ENCODE measurements around the gene DCAF7.
A peak's percentile ranks its signal among the peaks of the same experiment; 100 is the strongest.

DCAF7 gene

DNA sequence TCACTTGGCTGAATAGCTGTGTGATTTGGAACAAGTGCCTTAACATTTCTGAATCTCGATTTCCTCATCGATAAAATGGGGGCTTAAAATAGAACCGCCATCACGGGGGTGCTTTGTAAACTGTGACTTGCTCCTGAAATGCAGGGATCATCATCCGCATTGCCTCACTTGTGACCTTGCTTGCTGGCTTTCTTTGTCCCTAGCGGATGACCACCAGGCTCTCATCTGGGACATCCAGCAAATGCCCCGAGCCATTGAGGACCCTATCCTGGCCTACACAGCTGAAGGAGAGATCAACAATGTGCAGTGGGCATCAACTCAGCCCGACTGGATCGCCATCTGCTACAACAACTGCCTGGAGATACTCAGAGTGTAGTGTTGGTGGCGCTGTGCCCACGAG lies 38.5 kb downstream of the DCAF7 start:
- no peak for DNase-seq (ENCODE audit: low spot score)

DNA sequence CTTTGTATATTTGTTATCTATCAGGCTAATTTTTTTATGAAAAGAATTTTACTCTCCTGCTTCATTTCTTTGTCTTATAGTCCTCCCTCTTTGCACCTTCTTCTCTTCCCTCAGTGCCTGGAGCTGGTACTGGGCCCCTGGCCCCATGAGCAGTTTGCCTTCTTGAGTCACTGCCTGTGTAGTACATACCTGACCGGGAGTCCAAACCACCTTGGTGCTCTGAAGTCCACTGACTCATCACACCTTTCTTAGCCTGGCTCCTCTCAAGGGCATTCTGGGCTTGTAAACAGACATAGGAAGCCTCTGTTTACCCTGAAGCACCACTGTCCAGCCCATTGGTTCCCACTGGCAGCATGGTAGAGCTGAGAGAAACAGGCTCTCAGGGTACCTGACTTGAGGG lies 39.4 kb downstream of the DCAF7 start:
- no peak for DNase-seq (ENCODE audit: low spot score)

- no peak for DNase-seq (ENCODE audit: low spot score)
Observed at GRCh38 chr17:63592797-63593196, 42.5 kb downstream of the DCAF7 start.

- DNase-seq (ENCODE audit: low spot score), result no peak
Observed at GRCh38 chr17:63595132-63595531, 44.9 kb downstream of the DCAF7 start.

DNA sequence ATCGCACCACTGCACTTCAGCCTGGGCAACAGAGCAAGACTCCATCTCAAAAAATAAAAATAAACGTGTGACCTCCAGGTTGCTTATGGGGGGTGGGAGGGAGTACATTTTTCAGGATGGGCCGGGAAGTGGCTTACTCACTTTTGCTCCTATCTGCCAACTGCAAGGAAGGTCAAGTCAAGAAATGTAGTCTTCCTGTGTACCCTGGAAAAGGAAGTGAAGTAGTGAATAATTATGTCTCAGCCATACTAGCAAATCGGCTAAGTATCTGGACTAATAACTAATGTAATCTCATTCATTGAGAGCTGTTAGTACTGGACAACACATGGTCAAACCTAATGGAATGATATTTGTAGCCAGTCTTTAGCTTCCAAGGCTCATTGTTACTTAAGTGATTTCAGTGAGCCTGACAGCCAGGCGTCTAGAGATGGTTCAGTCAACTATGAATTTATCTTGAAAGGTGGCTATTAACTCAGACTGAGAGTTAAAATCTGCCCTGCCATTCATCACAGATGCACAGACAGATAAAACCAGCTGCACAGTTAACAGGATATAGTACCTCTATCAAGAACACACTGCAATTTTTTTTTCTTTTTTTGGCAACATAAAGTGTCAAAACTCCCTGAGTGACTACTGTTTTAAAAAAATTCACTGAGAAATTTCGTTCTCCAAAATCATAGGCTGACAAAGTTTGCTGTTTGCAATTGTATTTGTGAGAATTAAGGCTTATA lies 46.7 kb downstream of the DCAF7 start:
- peak; percentile 45 for DNase-seq (ENCODE audit: low spot score)

GRCh38 chr17:63598281-63598680 lies 48.0 kb downstream of the DCAF7 start:
- peak; percentile 36 for DNase-seq (ENCODE audit: low spot score)

DNA sequence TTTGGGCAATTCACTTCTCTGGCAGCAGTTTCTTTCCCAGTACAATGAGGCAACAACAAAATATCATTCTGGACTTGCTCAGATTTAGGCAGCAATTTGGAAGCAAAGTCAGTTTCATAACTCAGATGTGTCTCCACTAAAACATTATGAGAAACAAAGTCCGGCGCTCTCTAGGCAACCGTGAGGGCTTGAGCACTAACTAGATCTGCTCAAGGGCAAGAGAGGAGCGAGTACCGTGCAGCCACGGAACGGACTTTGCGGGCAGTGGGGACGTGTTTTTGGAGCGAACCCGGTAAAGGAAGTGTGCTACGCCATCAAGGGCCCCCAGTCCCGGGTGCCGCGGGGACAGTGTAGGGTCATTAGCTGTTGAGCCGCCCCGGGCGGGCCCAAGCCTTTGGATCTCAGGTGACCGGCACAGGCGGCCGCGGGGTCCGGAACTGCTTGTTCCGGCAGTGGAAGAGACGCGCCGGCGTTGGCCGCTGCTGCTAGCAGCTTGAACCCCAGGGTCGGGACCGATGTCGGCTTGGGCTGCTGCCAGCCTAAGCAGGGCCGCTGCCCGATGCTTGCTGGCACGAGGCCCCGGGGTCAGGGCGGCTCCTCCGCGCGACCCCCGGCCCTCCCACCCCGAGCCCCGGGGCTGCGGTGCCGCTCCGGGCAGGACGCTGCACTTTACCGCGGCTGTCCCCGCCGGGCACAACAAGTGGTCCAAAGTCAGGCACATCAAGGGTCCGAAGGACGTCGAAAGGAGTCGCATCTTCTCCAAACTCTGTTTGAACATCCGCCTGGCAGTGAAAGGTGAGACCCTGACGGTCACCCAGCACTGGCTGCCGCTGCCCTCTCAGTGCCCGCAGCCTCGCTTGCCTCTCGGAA lies 50.5 kb downstream of the DCAF7 start, which contains the start of gene TACO1:
Gene TACO1 (plus strand): TSS at position 327 of the 870 bp plus-strand sequence. CDS start 189 bp downstream, at position 516.
- DNase-seq (ENCODE audit: low spot score), result peak; percentile 75

DNA sequence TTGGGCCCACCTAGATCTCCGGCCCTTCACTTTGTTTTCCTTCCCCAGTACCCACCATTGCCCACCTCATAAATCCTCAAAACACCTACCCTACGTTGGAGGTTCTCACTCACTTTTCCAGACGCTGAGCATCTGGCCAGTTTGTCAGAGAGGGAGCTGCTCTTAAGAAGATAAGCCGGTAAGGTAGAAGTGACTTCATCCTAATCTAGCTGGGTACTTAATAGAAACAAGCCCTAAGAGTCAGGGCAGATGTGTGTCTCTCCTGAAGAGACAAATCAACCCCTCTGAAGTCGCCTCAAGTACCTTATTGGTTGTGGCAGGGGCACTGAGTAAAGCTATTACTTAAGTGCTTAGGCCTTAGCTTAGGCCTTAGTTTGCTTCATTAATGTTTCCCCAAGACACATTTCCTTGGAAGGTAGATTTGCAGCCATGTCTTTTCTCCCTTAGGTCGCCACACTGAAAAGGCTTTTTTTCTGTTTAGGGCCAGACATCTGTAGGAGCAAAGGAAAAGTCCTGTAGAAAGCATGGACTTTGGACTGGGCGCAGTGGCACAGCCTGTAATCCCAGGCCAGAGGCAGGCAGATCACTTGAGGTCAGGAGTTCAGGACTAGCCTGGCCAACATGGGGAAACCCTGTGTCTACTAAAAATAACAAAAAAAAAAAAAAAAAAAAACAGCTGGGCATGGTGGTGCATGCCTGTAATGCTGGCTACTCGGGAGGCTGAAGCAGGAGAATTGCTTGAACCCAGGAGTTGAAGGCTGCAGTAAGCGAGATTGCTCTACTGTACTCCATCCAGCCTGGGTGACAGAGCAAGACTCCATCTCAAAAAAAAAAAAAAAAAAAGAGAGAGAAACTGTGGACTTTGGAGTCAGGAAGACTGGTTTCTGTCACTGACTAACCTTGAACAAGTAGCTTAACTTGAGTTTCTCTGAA lies 51.4 kb downstream of the DCAF7 start:
- no peak for DNase-seq (ENCODE audit: low spot score)

DNA sequence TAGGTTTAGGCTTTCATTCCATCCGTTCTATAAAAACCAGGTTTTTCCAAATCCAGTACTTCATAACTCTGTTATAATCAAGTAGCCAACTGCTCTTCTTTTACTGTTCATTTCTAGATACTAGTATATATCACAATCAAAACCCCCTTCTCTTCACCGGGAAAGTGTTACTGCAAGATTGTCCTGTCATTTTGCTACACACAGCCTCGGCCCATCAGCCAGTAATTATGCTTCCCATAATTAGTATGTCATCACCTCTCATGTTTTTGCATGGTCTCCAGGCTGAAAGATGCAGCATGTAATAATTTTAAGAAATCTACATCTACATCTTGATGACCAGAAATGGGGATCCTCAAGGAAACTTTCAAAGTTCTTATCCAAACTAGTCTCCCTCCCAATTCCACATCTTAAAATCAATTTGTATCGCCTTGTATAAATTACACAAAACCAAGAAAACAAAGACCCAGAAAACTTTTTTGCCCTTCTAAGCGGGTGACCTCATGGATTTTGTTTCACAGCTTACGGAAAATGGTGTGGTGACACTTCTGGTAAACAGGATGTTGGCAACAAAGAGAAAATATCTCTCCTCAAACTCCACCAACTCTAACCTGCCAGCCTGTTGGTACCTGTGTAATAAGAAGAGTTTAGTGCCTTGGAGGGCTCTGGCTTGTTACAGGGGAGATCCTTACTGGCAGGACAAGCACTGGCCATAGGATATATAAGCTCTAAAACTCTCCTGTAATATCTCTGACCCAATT lies 59.7 kb downstream of the DCAF7 start:
- DNase-seq (ENCODE audit: low spot score), result peak; percentile 36

GRCh38 chr17:63610854-63611253 lies 60.6 kb downstream of the DCAF7 start:
- no peak for DNase-seq (ENCODE audit: low spot score)

GRCh38 chr17:63611354-63611753 lies 61.1 kb downstream of the DCAF7 start:
- DNase-seq (ENCODE audit: low spot score), result peak; percentile 46

DNA sequence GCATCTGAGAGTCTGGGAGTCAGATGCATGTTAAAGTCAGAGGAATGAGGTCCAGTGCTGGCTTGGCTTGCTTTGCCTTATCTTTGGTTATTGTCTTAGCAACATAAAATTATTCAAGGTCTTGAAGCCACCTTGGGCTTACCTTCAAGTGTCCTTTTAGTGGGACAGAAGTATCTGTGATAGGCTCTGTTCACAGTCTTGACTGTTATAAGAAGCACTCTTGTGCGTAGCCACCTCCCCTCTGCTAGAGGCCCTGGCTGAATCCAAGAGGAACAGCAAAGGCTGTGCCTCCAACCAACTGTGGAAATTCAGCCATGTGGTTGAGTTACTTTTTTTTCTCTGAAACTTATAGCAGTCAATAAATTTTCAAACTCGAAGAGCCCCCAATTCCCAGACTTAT lies 63.4 kb downstream of the DCAF7 start:
- no peak for DNase-seq (ENCODE audit: low spot score)

DNA sequence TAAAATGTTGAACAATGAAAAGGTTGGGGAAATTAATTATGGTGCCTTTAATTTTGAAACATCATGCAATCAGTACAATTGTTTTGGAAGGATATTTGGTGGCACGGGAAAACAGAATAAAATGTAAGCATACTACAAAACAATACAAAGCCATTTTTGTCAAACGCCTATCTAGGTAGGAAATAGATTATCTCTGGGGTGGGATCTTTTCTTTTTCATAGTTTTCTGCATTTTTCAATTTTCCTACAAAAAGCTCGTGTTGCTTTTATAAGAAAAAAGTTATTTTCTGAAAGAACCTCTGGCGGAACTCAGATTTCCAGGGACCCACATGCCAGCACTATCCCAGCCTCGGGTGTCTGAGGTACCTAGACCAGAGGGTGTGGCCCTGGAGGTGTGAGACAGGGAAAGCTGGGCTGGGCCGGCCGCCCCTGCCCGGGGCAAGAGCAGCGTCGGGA lies 71.0 kb downstream of the DCAF7 start:
- DNase-seq (ENCODE audit: low spot score), result no peak

- peak; percentile 99 for DNase-seq (ENCODE audit: low spot score)
Observed at GRCh38 chr17:63621684-63622573, 71.7 kb downstream of the DCAF7 start, which contains the start of gene MAP3K3. Gene MAP3K3, plus strand, starts transcription at chr17:63622417. Its CDS starts 343 bp downstream, at chr17:63622760.

GRCh38 chr17:63622574-63623390 lies 72.5 kb downstream of the DCAF7 start:
- peak; percentile 40 for DNase-seq (ENCODE audit: low spot score)

GRCh38 chr17:63623786-63624530 lies 73.7 kb downstream of the DCAF7 start:
- no peak for DNase-seq (ENCODE audit: low spot score)

DNA sequence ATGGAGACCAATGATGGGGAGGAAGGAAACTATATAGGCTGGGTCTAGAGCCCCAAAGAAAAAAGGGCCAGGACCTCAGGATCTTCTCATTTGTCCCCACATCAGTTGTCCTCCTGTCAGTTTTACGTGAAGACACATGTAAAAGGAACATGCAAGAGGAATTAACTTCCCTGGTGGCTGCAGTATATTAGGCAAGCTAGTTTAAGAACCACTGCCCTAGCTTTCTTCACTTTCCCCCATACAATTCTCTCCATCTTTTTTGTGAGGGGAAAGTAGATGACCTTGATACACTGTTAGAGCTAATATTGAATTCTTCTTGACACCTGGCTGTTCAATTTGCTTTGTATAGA lies 74.2 kb downstream of the DCAF7 start:
- DNase-seq (ENCODE audit: low spot score), result no peak

DNA sequence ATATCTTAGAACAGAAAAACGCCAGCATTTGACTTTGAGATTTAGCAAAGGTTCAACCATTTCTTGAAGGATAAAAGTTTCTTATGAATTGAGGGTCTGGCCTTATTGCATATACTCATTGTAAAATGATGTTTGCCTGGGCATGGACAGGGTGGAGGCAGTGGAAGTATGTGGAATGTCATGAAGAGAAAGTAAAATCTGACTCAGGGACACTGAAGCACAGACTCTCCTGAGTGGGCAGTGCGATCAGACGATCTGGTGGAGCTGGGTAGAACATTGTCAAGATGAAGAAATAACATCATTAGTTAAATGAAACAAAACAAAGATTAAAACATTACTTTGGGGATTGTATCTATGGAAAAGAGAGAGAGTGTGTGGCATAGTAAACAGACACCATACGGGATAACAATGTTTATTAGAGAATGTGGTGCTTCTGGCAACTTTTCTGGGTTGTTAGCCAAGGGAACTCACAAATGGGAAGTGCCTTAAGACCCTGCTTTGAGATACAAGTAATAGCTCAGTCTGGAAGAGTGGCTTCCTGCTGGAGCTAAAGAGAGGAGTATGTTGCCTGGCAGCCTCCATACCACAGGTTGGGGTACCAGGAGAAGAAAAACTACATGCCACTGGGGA lies 76.4 kb downstream of the DCAF7 start:
- no peak for DNase-seq (ENCODE audit: low spot score)

Data from CD4-positive, alpha-beta T cell treated with Interleukin-15 for 4 hours (primary cell).